ENCODE measurements around the gene SMIM1. TPM values are rescaled to one million over a fixed set of nuclear protein-coding genes. Genes with fewer than 3 reads are reported as not detected.

Gene SMIM1
- total and polyA plus RNA-seq, 9 of the 15 experiments (the other 6 are each of a cell fraction or from before 2014, with no cell fraction given) = 2.3 to 125 (median 24.3) TPM

GRCh38 chr1:3745590-3746381, 26.8 kb upstream of the SMIM1 start:
- peak overlapping the region; percentile 87 for H3K4me2 ChIP-seq (ENCODE audit: insufficient read depth, low read length)
- peaks cover 9% of the 10 kb centered on the region for H3K9me1 ChIP-seq (ENCODE audit: control insufficient read depth, insufficient read depth, low read length)
- H3K36me3 ChIP-seq (ENCODE audit: control insufficient read depth, insufficient read depth, low read length) = peaks cover 43% of the 10 kb centered on the region; the same call in 2 of the 3 replicates
- no peak for TF ChIP-seq TEAD1 (CRISPR knock-in tag; IDR thresholded peaks at IDR 0.05)
- TF ChIP-seq SNRNP70 (optimal IDR thresholded peaks at IDR 0.05; ENCODE audit: low read depth, low read length) = no peak
- TF ChIP-seq DPF2 (IDR thresholded peaks at IDR 0.05) = 0 out of 2 replicates have a peak, but pooled peaks have one; percentile 11
- TF ChIP-seq TEAD4 (IDR thresholded peaks at IDR 0.05; ENCODE audit: low read length) = peak; percentile 3; the same call in 1 of the 2 replicates
- TF ChIP-seq TEAD4 (CRISPR knock-in tag; IDR thresholded peaks at IDR 0.05; ENCODE audit: borderline replicate concordance) = no peak
- TF ChIP-seq HMGN3 (IDR thresholded peaks at IDR 0.05; ENCODE audit: borderline replicate concordance, extremely low read depth, insufficient read length, low read depth, low read length) = peak; percentile 18
- TF ChIP-seq CBFA2T3 (IDR thresholded peaks at IDR 0.05) = peak; percentile 50; the same call in 1 of the 2 replicates
- no peak for TF ChIP-seq MLLT1 (IDR thresholded peaks at IDR 0.05)
- no peak for TF ChIP-seq SIRT6 (IDR thresholded peaks at IDR 0.05; ENCODE audit: low read depth, low read length)
- no peaks in the 10 kb centered on the region for H3K27me3 ChIP-seq (ENCODE audit: control insufficient read depth in 2 of 2, insufficient read depth in 2 of 2, low read length in 2 of 2)
- intact Hi-C loops (cut with micrococcal nuclease) = loop anchor here (2.0 kb wide), 1 partner anchor 29 kb away; no protein-coding TSS in a partner anchor
- peaks cover 29% of the 10 kb centered on the region for H3K79me2 ChIP-seq (ENCODE audit: control insufficient read depth, insufficient read depth, low read length)
- CTCF ChIA-PET (ENCODE audit: low intra/inter-chr PET ratio) = interaction anchor here (0.6 kb wide), 1 partner anchor 144 kb away, joined by 3 read pairs; no protein-coding TSS in a partner anchor
- 71% methylated on average over 25 of the region's 25 CpGs for WGBS (ENCODE audit: insufficient coverage, low coverage, missing lambda C conversion rate)
- H3K4me1 ChIP-seq (replicated peaks in 1 of 2; ENCODE audit: control insufficient read depth in 2 of 2, insufficient read depth in 2 of 2, low read length in 2 of 2) = peaks cover 29 to 62% of the 10 kb centered on the region in 2 experiments
- peak; percentile 73 for FAIRE-seq
- H3K27ac ChIP-seq (ENCODE audit: extremely low read depth, low read depth, low read length) = peak overlapping the region; percentile 47; the same call in 1 of the 3 replicates
- TSS peak; percentile 57 for BruUV-seq (replicated peaks)
- ATAC-seq = peak; percentile 34
- 0 out of 2 replicates have a peak overlapping the region, but pooled peaks have one; percentile 5 for H2AFZ ChIP-seq (ENCODE audit: low read depth, low read length)
- peak; percentile 53 to 68 (median 64) for DNase-seq (ENCODE audit: extremely low read depth in 1 of 4, low spot score in 3 of 4)
- H4K20me1 ChIP-seq (replicated peaks; ENCODE audit: control insufficient read depth, insufficient read depth, low read length) = peaks cover 17% of the 10 kb centered on the region; the same call in 1 of the 2 replicates
- H3K9ac ChIP-seq (ENCODE audit: insufficient read depth in 1 of 2, low read depth in 2 of 2, low read length in 2 of 2) = peak overlapping the region; percentile 69 to 95
- H3K9me3 ChIP-seq (replicated peaks; ENCODE audit: control insufficient read depth, insufficient read depth, low read depth, low read length) = no peaks in the 10 kb centered on the region
- POLR2A ChIA-PET = interaction anchor here (0.6 to 1.5 kb wide), 3 partner anchors 16 to 21 kb away, joined by 3 read pairs; no protein-coding TSS in a partner anchor
- in situ Hi-C loops (cut with MboI) = no loop called here
- H3K4me3 ChIP-seq = peak overlapping the region; percentile 72
